DND-41 (cell line): ENCODE measurements around the gene JRKL.

Source experiments
- EZH2 ChIP-seq: IDR thresholded peaks from 3 replicates; pipeline ENCODE4 v1.6.1; 2012; ENCODE audit warnings: borderline replicate concordance, low read depth, mild to moderate bottlenecking, moderate library complexity, low read length, inconsistent platforms; ENCODE audit not compliant: severe bottlenecking
- TF ChIP-seq, protein P1 (sequence below): IDR thresholded peaks from 2 replicates; pipeline ENCODE4 v1.5.1; 2012; ENCODE audit warnings: borderline replicate concordance, low read length, moderate library complexity, mild to moderate bottlenecking; ENCODE audit not compliant: poor library complexity, severe bottlenecking; ENCODE audit errors: extremely low read depth

DNA sequence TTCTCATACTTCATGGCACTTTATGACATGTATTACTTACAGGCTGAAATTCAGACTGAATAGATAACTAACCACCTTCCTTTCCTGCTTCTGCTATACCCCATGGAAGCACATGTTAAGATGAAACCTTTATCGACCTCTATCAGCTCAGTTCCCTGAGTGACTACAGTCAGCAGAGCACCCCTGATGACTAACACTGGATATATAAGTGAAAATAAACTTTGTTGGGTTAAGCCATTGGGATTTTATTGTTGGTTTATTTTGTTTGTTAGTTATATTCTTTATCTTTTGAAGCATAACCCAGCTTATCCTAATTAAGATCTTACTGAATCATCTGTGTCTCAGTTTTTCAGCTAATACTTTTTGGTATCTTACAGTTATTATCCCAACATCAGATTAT lies 23.8 kb upstream of the JRKL start:
- TF ChIP-seq, protein P1, sequence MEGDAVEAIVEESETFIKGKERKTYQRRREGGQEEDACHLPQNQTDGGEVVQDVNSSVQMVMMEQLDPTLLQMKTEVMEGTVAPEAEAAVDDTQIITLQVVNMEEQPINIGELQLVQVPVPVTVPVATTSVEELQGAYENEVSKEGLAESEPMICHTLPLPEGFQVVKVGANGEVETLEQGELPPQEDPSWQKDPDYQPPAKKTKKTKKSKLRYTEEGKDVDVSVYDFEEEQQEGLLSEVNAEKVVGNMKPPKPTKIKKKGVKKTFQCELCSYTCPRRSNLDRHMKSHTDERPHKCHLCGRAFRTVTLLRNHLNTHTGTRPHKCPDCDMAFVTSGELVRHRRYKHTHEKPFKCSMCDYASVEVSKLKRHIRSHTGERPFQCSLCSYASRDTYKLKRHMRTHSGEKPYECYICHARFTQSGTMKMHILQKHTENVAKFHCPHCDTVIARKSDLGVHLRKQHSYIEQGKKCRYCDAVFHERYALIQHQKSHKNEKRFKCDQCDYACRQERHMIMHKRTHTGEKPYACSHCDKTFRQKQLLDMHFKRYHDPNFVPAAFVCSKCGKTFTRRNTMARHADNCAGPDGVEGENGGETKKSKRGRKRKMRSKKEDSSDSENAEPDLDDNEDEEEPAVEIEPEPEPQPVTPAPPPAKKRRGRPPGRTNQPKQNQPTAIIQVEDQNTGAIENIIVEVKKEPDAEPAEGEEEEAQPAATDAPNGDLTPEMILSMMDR = no peak
- TF ChIP-seq EZH2 = no peak
